NCI-H446 (cell line): ENCODE measurements around the gene PCCB.
"Not testable (repeated sequence)": the region's sequence is repeated elsewhere in the genome, so short reads cannot be mapped to it uniquely, and the experiment has no call there.

Source experiments
- DNase-seq, 2 experiments: peaks; one replicate each; lab custom pipeline; 2025; lab: John Stamatoyannopoulos, UW

PCCB gene

DNA sequence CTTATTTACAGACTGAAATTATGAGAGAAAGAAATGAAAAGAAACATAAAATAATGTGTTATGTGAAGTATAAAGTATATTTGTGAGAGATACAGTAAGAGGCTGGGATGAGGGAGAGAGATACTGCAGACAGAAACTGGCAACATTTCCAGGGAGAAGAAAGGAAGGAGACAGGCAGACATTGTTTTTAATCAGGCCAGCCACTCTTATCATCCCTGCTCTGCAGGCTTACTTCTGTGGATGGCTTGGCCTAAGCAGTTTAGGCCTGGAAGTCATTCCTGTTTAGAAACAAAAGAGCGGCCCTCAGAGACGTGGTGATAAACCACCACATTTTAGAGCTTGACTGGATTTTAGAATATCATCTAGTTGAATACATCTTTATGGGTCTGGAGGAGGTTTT, 12.4 kb downstream of the PCCB start:
- no peak for DNase-seq

GRCh38 chr3:136263251-136263650, 13.1 kb downstream of the PCCB start:
- DNase-seq: no peak

GRCh38 chr3:136266468-136267125, 16.5 kb downstream of the PCCB start:
- DNase-seq: not testable (repeated sequence)

- DNase-seq: no peak
Observed at GRCh38 chr3:136267235-136267634, 17.1 kb downstream of the PCCB start.

- no peak for DNase-seq
Observed at GRCh38 chr3:136270179-136270578, 20.0 kb downstream of the PCCB start.

- not testable (repeated sequence) for DNase-seq
Observed at GRCh38 chr3:136271626-136272025, 21.5 kb downstream of the PCCB start.

GRCh38 chr3:136276049-136276755, 26.1 kb downstream of the PCCB start:
- no peak for DNase-seq

GRCh38 chr3:136277115-136277514, 27.0 kb downstream of the PCCB start:
- DNase-seq: no peak

DNA sequence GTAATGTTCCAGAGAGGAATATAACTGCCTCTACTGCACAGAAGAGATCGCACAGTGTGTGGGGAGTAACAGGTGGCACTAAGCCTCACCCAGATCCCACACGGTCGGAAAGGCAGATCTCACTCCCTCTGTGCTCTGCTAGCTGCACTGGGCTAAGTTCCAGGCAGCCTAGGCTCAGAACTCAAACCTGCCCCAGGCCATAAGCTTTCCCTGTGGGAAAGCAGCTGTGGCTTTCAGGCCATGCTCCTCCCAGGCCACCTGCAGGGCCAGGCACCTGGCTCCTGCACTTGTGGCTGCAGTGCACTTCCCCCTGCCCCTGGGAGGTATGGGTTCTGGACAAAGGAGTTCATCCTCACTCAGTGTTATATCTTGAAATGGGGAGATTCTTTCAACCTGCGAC, 27.5 kb downstream of the PCCB start:
- DNase-seq: peak in 1 of 2 experiments; percentile 9

DNA sequence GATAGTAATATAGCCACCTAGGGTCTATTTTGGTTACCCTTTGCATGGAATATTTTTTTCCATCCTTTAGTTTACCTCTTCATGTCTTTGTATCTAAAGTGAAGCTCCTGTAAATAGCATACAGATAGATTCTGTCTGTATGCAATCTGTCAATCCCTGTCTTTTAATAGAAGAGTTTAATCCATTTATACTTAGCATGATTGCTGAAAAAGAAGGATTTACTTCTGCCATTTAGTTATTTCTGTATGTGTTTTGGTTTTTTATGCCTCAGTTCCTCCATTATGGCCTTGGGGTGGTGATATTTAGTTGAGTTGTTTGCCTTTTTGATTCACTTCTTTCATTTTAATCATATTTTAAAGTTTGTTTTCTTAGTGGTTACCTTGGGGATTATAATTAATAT, 29.0 kb downstream of the PCCB start:
- DNase-seq: no peak

GRCh38 chr3:136280961-136281360, 30.8 kb downstream of the PCCB start:
- DNase-seq: no peak

DNA sequence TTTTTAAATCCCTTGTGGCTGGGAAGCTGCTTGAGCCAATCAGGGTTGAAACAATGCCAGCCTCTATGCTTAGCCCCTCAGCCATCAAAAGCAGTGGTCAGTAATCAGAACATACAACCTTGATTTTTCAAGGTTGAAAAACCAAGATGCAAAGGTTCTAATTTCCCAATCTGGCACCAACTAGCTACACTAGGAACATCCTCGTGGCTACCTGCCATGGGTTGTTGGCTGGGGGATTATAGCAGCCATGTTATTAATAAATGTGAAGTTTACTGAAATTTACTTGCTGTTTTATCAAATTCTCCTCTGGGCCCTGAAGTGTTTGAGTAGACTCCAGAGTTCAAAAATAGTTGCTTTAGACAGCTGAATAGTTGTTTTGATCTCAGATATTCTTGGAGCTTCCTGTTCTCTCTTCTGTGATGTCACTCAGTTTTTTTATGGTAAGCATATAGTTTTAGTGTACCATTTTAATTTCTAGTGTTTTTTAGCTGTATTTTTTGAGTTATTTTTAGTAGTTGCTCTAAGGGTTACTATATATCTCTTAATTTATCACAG, 31.9 kb downstream of the PCCB start:
- no peak for DNase-seq

DNA sequence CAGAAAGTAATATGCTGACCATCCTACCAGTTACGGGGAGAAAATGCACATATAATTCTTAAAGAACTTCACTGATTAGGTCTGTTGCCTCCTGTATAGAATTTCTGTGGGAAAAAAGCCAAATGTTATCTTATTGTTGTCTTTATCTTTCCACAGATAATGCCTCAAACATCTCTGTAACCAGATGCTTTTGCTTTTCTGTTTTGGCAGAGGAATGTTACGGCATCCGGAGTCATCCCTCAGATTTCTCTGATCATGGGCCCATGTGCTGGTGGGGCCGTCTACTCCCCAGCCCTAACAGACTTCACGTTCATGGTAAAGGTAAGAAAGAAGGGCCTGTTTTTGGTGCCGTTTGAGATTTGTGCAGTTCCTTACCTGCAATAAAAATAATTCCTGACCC, 33.5 kb downstream of the PCCB start:
- DNase-seq: no peak

DNA sequence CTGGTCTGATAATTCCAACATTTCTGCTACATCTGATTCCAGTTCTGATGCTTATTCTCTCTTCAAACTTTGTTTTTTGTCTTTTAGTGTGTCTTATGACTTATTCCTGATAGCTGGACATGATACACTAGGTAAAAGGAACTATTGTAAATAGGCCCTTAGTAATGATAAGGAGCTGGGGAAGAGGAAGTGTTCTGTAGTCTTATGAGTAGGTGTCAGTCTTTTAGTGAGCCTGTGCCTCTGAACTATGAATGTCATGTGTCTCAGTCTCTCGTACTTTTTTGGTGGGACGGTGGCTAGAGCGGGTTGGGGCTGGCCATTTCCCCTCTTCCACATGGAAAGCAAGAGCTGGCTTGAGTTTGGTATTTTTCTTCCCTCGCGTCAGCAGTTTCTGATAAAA, 41.2 kb downstream of the PCCB start:
- no peak for DNase-seq

DNA sequence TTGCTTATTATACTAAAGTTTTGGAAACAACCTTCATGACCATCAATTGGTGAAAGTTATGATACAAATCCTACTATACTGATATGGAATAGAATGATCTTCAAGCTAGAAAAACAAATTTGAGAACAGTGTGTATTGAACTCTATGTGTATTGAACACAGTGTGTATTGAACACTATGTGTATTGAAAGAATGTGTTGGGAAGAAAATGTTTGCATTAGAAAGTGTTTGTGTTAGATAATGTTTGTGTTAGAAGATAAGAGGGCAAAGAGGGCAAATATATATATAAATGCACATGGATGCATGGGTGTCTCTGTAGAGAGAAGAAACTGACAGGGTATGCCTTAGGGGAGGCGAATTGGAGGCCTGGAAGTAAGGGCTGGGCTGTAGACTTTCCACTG, 42.4 kb downstream of the PCCB start:
- no peak for DNase-seq

GRCh38 chr3:136293279-136293678, 43.1 kb downstream of the PCCB start:
- no peak for DNase-seq

DNA sequence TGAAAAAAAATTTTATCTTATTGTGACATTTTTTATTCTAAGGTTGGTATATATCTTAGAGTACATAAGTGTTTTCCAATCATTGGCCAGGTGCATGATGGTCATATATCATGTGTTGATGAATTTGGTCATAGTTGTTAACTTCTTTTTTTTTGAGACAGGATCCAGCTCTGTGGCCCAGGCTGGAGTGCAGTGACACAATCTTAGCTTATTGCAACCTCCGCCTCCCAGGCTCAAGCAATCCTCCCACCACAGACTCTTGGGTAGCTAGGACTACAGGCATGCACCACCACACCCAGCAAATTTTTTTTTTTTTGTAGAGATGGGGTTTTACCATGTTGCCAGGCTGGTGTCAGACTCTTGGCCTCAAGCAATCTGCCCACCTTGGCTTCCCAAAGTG, 44.0 kb downstream of the PCCB start:
- DNase-seq: no peak

DNA sequence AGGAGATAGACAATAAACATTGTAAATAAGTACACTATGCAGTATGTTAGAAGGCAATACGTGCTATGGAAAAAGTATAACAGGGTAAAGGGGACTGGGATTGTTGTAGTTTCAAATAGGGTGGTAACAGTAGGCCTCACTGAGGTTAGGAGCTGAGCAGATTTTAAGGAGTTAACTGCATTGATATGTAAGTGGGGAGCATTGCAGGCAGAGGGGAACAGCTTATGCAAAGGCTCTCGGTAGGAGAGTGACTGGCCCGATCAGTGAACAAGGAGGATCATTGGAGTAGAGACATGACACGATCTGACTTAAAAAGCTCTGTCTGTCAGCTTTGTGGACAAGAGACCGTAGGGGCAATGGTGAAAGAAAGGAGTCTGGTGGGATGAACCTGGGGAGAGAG, 46.8 kb downstream of the PCCB start:
- DNase-seq: no peak

DNA sequence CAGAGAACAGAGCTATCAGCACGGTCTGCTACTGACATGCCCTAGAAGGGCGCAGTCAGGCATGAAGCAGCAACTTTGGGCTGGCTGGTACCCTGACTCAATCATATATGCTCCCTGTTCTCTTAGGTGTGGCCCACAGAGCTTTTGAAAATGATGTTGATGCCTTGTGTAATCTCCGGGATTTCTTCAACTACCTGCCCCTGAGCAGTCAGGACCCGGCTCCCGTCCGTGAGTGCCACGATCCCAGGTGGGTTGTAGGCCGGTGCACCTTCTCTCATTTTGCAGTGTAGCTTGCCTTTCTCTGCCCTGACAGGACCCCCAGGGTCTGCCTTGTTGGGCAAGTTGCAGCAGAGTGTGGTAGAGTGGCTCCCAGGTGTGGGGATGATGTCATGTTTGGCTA, 47.7 kb downstream of the PCCB start:
- DNase-seq: no peak

- no peak for DNase-seq
Observed at GRCh38 chr3:136300444-136300843, 50.3 kb downstream of the PCCB start.

DNA sequence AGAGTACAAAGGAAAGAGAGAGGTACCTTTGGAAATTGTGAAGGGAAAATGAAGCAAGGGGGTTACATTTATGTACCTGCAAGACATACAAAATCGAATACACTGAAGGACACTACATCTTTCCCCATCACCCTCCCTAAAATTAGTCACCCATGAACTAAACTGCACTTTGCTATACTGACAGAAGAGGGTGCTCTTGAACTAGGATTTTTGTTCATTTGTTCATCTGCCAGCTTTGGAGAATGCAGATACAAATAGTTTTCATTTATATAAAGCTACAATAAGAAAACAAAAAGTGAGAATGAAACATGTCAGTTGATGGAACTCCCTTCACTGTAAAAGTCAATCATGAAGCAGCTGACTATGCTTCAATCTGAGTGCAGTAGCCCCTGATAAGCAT, 55.7 kb downstream of the PCCB start:
- DNase-seq: no peak

DNA sequence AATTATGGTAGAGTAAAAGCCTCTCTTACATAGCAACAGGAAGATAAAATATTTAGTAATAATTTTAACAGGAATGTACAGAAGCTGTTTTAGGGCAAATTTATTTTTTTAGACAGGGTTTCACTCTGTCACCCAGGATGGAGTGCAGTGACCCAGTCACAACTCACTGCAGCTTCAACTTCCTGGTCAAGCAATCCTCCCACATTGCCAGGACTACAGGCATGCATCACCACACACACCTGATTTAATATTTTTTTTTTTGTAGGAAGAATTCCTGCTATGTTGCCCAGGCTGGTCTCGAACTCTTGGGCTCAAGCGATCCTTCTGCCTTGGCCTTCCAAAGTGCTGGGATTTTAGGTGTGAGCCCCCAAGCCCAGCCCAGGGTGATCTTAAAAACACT, 61.1 kb downstream of the PCCB start:
- DNase-seq: no peak

- no peak for DNase-seq
Observed at GRCh38 chr3:136311968-136312367, 61.8 kb downstream of the PCCB start.

DNA sequence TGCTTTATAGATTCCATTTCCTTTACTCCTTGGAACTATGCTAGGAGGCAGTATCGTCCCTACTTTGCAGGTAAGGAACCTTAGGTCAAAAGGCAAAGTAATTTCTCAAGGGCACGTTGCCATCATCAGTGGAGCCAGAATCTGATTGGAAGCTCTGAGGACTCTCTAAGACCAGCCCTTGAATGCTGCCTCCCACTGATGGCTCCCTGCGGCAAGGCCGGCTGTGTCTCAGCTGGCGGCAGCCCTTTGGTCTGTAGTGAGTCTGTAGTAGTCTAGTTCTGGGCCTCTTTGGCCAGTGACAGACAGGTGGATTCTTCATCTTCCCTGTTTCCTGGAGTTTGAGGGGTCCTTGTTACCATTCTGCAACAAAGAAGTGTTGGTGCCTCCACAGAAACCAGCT, 76.2 kb downstream of the PCCB start:
- DNase-seq: no peak
